A549 (cell line): ENCODE results near the gene LIN7A.

Source experiments
- CBX8 ChIP-seq: fragments of 200-600 bp; sonication (generic); IDR thresholded peaks from 2 replicates; pipeline ENCODE4 v1.6.1; 2016
- CHD2 ChIP-seq: fragments of 150-350 bp; IDR thresholded peaks from 2 replicates; pipeline ENCODE4 v1.6.1; 2014; ENCODE audit warnings: low read length; ENCODE audit not compliant: partially characterized antibody
- CTCF ChIP-seq: fragments of >200 bp; sonication (Bioruptor Twin); formaldehyde crosslinking; IDR thresholded peaks from 3 replicates; pipeline ENCODE4 v1.5.1; 2016
- EP300 ChIP-seq, 2 experiments: fragments of >200 bp; sonication (Bioruptor Twin); formaldehyde crosslinking; IDR thresholded peaks; 2 replicates in 1 of 2; 3 replicates in 1 of 2; pipeline ENCODE4 v1.6.1; 2016 to 2017
- JUN ChIP-seq, 2 experiments: fragments of >200 bp; sonication (Bioruptor Twin); formaldehyde crosslinking; IDR thresholded peaks; 2 replicates in 1 of 2; 3 replicates in 1 of 2; pipeline ENCODE4 v1.6.1; 2016 to 2017
- MAFK ChIP-seq: fragments of 450-650 bp; IDR thresholded peaks from 2 replicates; pipeline ENCODE4 v1.6.1; 2014; ENCODE audit not compliant: partially characterized antibody
- MAZ ChIP-seq: fragments of 150-350 bp; IDR thresholded peaks from 2 replicates; pipeline ENCODE4 v1.6.1; 2014; ENCODE audit warnings: antibody characterized with exemption, low read depth, low read length, borderline replicate concordance
- POLR2A ChIP-seq: IDR thresholded peaks from 2 replicates; pipeline ENCODE4 v1.6.1; 2012; ENCODE audit warnings: mild to moderate bottlenecking, low read length
- RAD21 ChIP-seq, 2 experiments: fragments of >200 bp in 1 of 2; sonication (Bioruptor Twin) in 1 of 2; formaldehyde crosslinking in 1 of 2; IDR thresholded peaks in 1 of 2; conservative IDR thresholded peaks in 1 of 2; 2 replicates in 1 of 2; 3 replicates in 1 of 2; pipeline ENCODE4 v1.6.1; 2012 to 2018; ENCODE audit warnings: inconsistent platforms in 1 of 2
- RCOR1 ChIP-seq: fragments of 150-350 bp; IDR thresholded peaks from 2 replicates; pipeline ENCODE4 v1.6.1; 2014; ENCODE audit warnings: antibody characterized with exemption, low read length, low read depth
- SREBF2 ChIP-seq: fragments of 450-650 bp; IDR thresholded peaks from 2 replicates; pipeline ENCODE4 v1.6.1; 2014; ENCODE audit warnings: mild to moderate bottlenecking, moderate library complexity

- TF ChIP-seq POLR2A (no peak), JUN (IDR thresholded peaks at IDR 0.05) (no peak), CBX8 (no peak), RAD21 (conservative IDR thresholded peaks at IDR 0.05 in 1 of 2, IDR thresholded peaks at IDR 0.05 in 1 of 2) (no peak), CTCF (no peak), MAFK (no peak), EP300 (IDR thresholded peaks at IDR 0.05) (no peak), RCOR1 (no peak), CHD2 (no peak), MAZ (no peak), SREBF2 (no peak)
Observed at GRCh38 chr12:80752464-80752863, 185.3 kb downstream of the LIN7A start.
